ENCODE data around the gene PHF21A. TPM values are rescaled to one million over a fixed set of nuclear protein-coding genes. Genes with fewer than 3 reads are reported as not detected.

Gene PHF21A
- total and polyA plus RNA-seq, 2 of the 8 experiments (the other 6 are each of a cell fraction or from before 2014, with no cell fraction given), result 17.6 to 40.3 TPM

DNA sequence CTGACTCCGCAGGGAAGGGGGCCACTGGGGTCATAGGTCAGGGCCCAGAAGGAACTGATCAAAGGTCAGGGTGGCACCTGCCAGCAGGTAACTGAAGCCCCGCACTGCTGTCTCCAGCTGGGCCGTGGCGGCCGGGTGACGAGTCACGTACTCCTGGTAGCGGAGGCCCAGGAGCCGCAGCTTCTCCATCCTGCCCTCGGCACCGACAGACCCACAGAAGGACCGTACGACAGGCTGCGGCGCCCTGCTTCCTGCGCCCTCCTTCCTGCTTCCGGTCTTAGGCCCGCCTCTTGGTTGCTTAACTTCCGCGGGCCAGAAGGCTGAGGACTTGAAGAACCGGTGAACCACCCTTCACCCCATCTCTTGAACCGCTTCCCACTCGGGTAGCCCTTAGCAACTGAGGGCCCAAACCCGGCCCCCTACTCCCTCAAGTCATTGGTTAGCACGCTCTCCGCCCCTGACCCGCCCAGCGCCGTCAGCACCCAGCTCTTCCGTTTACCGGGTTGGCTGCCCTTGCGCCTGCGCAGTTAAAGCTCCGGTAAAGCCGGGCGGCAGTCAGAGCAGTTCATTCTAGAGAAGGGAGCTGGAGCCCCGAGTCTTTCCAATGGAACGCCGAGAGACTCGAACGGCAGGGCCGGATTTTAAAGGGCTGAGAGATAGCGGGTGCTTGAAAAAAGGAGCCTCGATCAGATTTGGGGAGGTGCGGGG is 203.5 kb downstream of the PHF21A start, which contains the start of gene PEX16 (continued):
- TF ChIP-seq EZH2 (IDR thresholded peaks at IDR 0.05; ENCODE audit: low read depth, low read length, severe bottlenecking), result no peak
- TF ChIP-seq POU5F1 (IDR thresholded peaks at IDR 0.05; ENCODE audit: low read depth, low read length), result no peak
